SK-N-SH (cell line): ENCODE measurements around the gene TP63.

Source experiments
- CHD2 ChIP-seq: fragments of 150-350 bp; IDR thresholded peaks from 2 replicates; pipeline ENCODE4 v1.6.1; 2018; ENCODE audit warnings: low read length; ENCODE audit not compliant: partially characterized antibody
- CTCF ChIP-seq: fragments of 200-600 bp; sonication (generic); IDR thresholded peaks from 2 replicates; pipeline ENCODE4 v1.6.1; 2017; ENCODE audit warnings: antibody characterized with exemption, mild to moderate bottlenecking, moderate library complexity
- EP300 ChIP-seq, 2 experiments: IDR thresholded peaks; 2 replicates each; pipeline versions ENCODE4 v1.4.0 to v1.6.1; 2012; ENCODE audit warnings: borderline replicate concordance in 1 of 2, low read depth in 1 of 2, low read length in 1 of 2
- NFIC ChIP-seq: IDR thresholded peaks from 2 replicates; pipeline ENCODE4 v1.4.0; 2012; ENCODE audit warnings: borderline replicate concordance
- POLR2AphosphoS5 ChIP-seq: IDR thresholded peaks from 2 replicates; pipeline ENCODE4 v1.6.1; 2012; ENCODE audit warnings: low read depth, low read length
- RAD21 ChIP-seq: IDR thresholded peaks from 2 replicates; pipeline ENCODE4 v1.6.1; 2012; ENCODE audit warnings: mild to moderate bottlenecking, low read length
- RFX5 ChIP-seq: IDR thresholded peaks from 2 replicates; pipeline ENCODE4 v1.6.1; 2012; ENCODE audit warnings: mild to moderate bottlenecking, improper control_type of control experiment, low read length
- TCF12 ChIP-seq: IDR thresholded peaks from 2 replicates; pipeline ENCODE4 v1.4.0; 2012
- USF2 ChIP-seq: fragments of 150-350 bp; IDR thresholded peaks from 2 replicates; pipeline ENCODE4 v1.6.1; 2017; ENCODE audit warnings: antibody characterized with exemption, low read length, low read depth, borderline replicate concordance
- YY1 ChIP-seq: IDR thresholded peaks from 2 replicates; pipeline ENCODE4 v1.4.0; 2012; ENCODE audit warnings: low read depth, mild to moderate bottlenecking

GRCh38 chr3:189901481-189901880 is 270.3 kb downstream of the TP63 start:
- no peak for TF ChIP-seq YY1
- no peak for TF ChIP-seq CTCF
- TF ChIP-seq CHD2 = no peak
- no peak for TF ChIP-seq RAD21
- no peak for TF ChIP-seq RFX5
- no peak for TF ChIP-seq EP300 (IDR thresholded peaks at IDR 0.05; ENCODE audit: borderline replicate concordance in 1 of 2, low read depth in 1 of 2, low read length in 1 of 2)
- TF ChIP-seq USF2 = no peak
- no peak for TF ChIP-seq TCF12
- TF ChIP-seq POLR2AphosphoS5 = no peak
- no peak for TF ChIP-seq NFIC
